IMR-90 (cell line): ENCODE measurements around the gene WWC2. TPM values are rescaled to one million over a fixed set of nuclear protein-coding genes. Genes with fewer than 3 reads are reported as not detected.

Source experiments
- ATAC-seq: fragments of 200-7000 bp; cut with Tn5 transposase; 2 replicates; pipeline ENCODE4 v1.9.1; 2020; ENCODE audit warnings: low read depth, mild to moderate bottlenecking, moderate library complexity
- BruUV-seq: library from RNA; stranded (reverse); fragments of 400-500 nt; replicated peaks from 2 replicates; lab custom pipeline; 2021; lab: Mats Ljungman, UMichigan
- CTCF ChIA-PET: fragments of 300-600 bp; formaldehyde crosslinking; extraction: SDS; loops from one replicate; lab custom pipeline; 2021; ENCODE audit warnings: antibody characterized with exemption; lab: Yijun Ruan, JAX
- POLR2A ChIA-PET: fragments of 300-600 bp; sonication (Branson Sonifier 250); formaldehyde crosslinking; loops from one replicate; lab custom pipeline; 2022; ENCODE audit warnings: antibody characterized with exemption; ENCODE audit not compliant: unreplicated experiment; lab: Charles Lee
- DNase-seq: peaks from one replicate; pipeline ENCODE4 v3.0.0; 2013
- H2AFZ ChIP-seq: replicated peaks from 2 replicates; pipeline ENCODE3; 2013; ENCODE audit warnings: low read length, mild to moderate bottlenecking; ENCODE audit not compliant: poor library complexity
- H2AK5ac ChIP-seq: 2 replicates; pipeline ENCODE4 v1.6.1; 2013; ENCODE audit warnings: low read depth, low read length, inconsistent platforms
- H2AK9ac ChIP-seq: replicated peaks from 2 replicates; pipeline ENCODE3; 2013; ENCODE audit warnings: mild to moderate bottlenecking, low read depth, low read length, moderate library complexity; ENCODE audit not compliant: poor library complexity
- H2BK120ac ChIP-seq: 2 replicates; pipeline ENCODE4 v1.6.1; 2013; ENCODE audit warnings: low read depth, low read length, inconsistent platforms
- H2BK15ac ChIP-seq: 3 replicates; pipeline ENCODE4 v1.6.1; 2013; ENCODE audit warnings: low read depth, low read length, inconsistent platforms
- H2BK20ac ChIP-seq: 2 replicates; pipeline ENCODE4 v1.6.1; 2013; ENCODE audit warnings: low read depth, mild to moderate bottlenecking, inconsistent platforms, low read length, moderate library complexity
- H2BK5ac ChIP-seq: 2 replicates; pipeline ENCODE4 v1.6.1; 2013; ENCODE audit warnings: mild to moderate bottlenecking, low read depth, low read length, inconsistent platforms; ENCODE audit not compliant: poor library complexity, severe bottlenecking
- H3K14ac ChIP-seq: replicated peaks from 2 replicates; pipeline ENCODE4 v1.6.1; 2013; ENCODE audit warnings: low read depth, low read length, inconsistent platforms
- H3K18ac ChIP-seq: 2 replicates; pipeline ENCODE4 v1.6.1; 2013; ENCODE audit warnings: low read depth, low read length, control low read depth
- H3K23ac ChIP-seq: 2 replicates; pipeline ENCODE4 v1.6.1; 2013; ENCODE audit warnings: low read depth, low read length, inconsistent platforms
- H3K27ac ChIP-seq: 2 replicates; pipeline ENCODE4 v1.5.1; 2013; ENCODE audit warnings: mild to moderate bottlenecking, control low read depth, low read length; ENCODE audit not compliant: insufficient read depth
- H3K27me3 ChIP-seq: 2 replicates; pipeline ENCODE4 v1.6.1; 2013; ENCODE audit warnings: low read length; ENCODE audit not compliant: control insufficient read depth, insufficient read depth
- H3K36me3 ChIP-seq: 2 replicates; pipeline ENCODE4 v1.6.1; 2013; ENCODE audit warnings: low read length, mixed read lengths; ENCODE audit not compliant: control insufficient read depth, insufficient read depth
- H3K4ac ChIP-seq: 2 replicates; pipeline ENCODE4 v1.6.1; 2013; ENCODE audit warnings: low read depth, low read length, inconsistent platforms
- H3K4me1 ChIP-seq: 2 replicates; pipeline ENCODE4 v1.6.1; 2013; ENCODE audit warnings: low read length, mixed read lengths; ENCODE audit not compliant: control insufficient read depth, insufficient read depth
- H3K4me2 ChIP-seq: 2 replicates; pipeline ENCODE4 v1.6.1; 2013; ENCODE audit warnings: low read depth, mild to moderate bottlenecking, control low read depth, low read length, moderate library complexity
- H3K4me3 ChIP-seq: 2 replicates; pipeline ENCODE4 v1.5.1; 2013; ENCODE audit warnings: low read depth, mild to moderate bottlenecking, control low read depth, low read length, moderate library complexity; ENCODE audit not compliant: insufficient read depth
- H3K56ac ChIP-seq: 2 replicates; pipeline ENCODE4 v1.6.1; 2013; ENCODE audit warnings: low read length, inconsistent platforms; ENCODE audit not compliant: insufficient read depth; ENCODE audit errors: extremely low read depth
- H3K79me1 ChIP-seq, 2 experiments: 2 replicates each; pipeline ENCODE4 v1.6.1; 2013; ENCODE audit warnings: low read length in 2 of 2, inconsistent platforms in 1 of 2, low read depth in 1 of 2
- H3K9ac ChIP-seq: 2 replicates; pipeline ENCODE4 v1.6.1; 2013; ENCODE audit warnings: low read depth, low read length, control low read depth
- H3K9me1 ChIP-seq: 2 replicates; pipeline ENCODE4 v1.6.1; 2013; ENCODE audit warnings: low read length, inconsistent platforms; ENCODE audit not compliant: insufficient read depth
- H3K9me3 ChIP-seq: 2 replicates; pipeline ENCODE4 v1.6.1; 2013; ENCODE audit warnings: low read length; ENCODE audit not compliant: control insufficient read depth, insufficient read depth
- H4K20me1 ChIP-seq: 2 replicates; pipeline ENCODE4 v1.6.1; 2013; ENCODE audit warnings: low read length, inconsistent platforms; ENCODE audit not compliant: insufficient read depth
- H4K5ac ChIP-seq: 2 replicates; pipeline ENCODE4 v1.6.1; 2013; ENCODE audit warnings: mild to moderate bottlenecking, low read depth, low read length, control low read depth
- H4K8ac ChIP-seq, 2 experiments: 2 replicates each; pipeline ENCODE4 v1.6.1; 2013; ENCODE audit warnings: low read depth in 2 of 2, low read length in 2 of 2, control low read depth in 1 of 2, inconsistent platforms in 1 of 2
- H4K91ac ChIP-seq: 2 replicates; pipeline ENCODE4 v1.6.1; 2013; ENCODE audit warnings: low read depth, low read length, inconsistent platforms; ENCODE audit not compliant: insufficient read depth
- BHLHE40 ChIP-seq: fragments of 150-350 bp; IDR thresholded peaks from 2 replicates; pipeline ENCODE4 v1.6.1; 2016; ENCODE audit warnings: mild to moderate bottlenecking, low read depth, low read length
- CEBPB ChIP-seq: IDR thresholded peaks from 2 replicates; pipeline ENCODE4 v1.6.1; 2012; ENCODE audit warnings: low read depth, low read length, improper control_type of control experiment
- CHD1 ChIP-seq: IDR thresholded peaks from 2 replicates; pipeline ENCODE4 v1.6.1; 2012; ENCODE audit warnings: low read depth, low read length, improper control_type of control experiment
- CTCF ChIP-seq: conservative IDR thresholded peaks from 2 replicates; pipeline ENCODE4 v1.5.1; 2012; ENCODE audit warnings: mild to moderate bottlenecking, low read depth, low read length, improper control_type of control experiment
- ELK1 ChIP-seq: fragments of 150-350 bp; IDR thresholded peaks from 2 replicates; pipeline ENCODE4 v1.6.1; 2016; ENCODE audit warnings: low read depth, mild to moderate bottlenecking, low read length, moderate library complexity, borderline replicate concordance
- FOS ChIP-seq: fragments of 150-350 bp; IDR thresholded peaks from 2 replicates; pipeline ENCODE4 v1.6.1; 2016; ENCODE audit warnings: low read depth, low read length
- MAFK ChIP-seq: IDR thresholded peaks from 2 replicates; pipeline ENCODE4 v1.6.1; 2012; ENCODE audit warnings: low read depth, low read length, improper control_type of control experiment
- MAZ ChIP-seq: IDR thresholded peaks from 2 replicates; pipeline ENCODE4 v1.6.1; 2012; ENCODE audit warnings: low read depth, mild to moderate bottlenecking, low read length, improper control_type of control experiment, moderate library complexity, borderline replicate concordance
- MXI1 ChIP-seq: IDR thresholded peaks from 2 replicates; pipeline ENCODE4 v1.6.1; 2012; ENCODE audit warnings: low read depth, mild to moderate bottlenecking, low read length, moderate library complexity, borderline replicate concordance
- NFE2L2 ChIP-seq: fragments of 150-350 bp; IDR thresholded peaks from 2 replicates; pipeline ENCODE4 v1.6.1; 2016; ENCODE audit warnings: low read depth, mild to moderate bottlenecking, low read length
- POLR2A ChIP-seq: IDR thresholded peaks from 2 replicates; pipeline ENCODE4 v1.6.1; 2012; ENCODE audit warnings: mild to moderate bottlenecking, low read depth, low read length
- RAD21 ChIP-seq: IDR thresholded peaks from 2 replicates; pipeline ENCODE4 v1.6.1; 2012; ENCODE audit warnings: low read length, improper control_type of control experiment
- RCOR1 ChIP-seq: IDR thresholded peaks from 2 replicates; pipeline ENCODE4 v1.6.1; 2012; ENCODE audit warnings: mild to moderate bottlenecking, low read length, improper control_type of control experiment; ENCODE audit not compliant: insufficient replicate concordance
- RFX5 ChIP-seq: IDR thresholded peaks from 2 replicates; pipeline ENCODE4 v1.8.0; 2012; ENCODE audit warnings: low read depth, mild to moderate bottlenecking, low read length, moderate library complexity
- SMC3 ChIP-seq: fragments of 150-350 bp; IDR thresholded peaks from 2 replicates; pipeline ENCODE4 v1.6.1; 2016; ENCODE audit warnings: low read depth, mild to moderate bottlenecking, antibody characterized with exemption, low read length, moderate library complexity
- USF2 ChIP-seq: fragments of 150-350 bp; IDR thresholded peaks from 2 replicates; pipeline ENCODE4 v1.6.1; 2017; ENCODE audit warnings: mild to moderate bottlenecking, antibody characterized with exemption, low read length, low read depth
- WGBS, 2 experiments: methylation state at CpG; one replicate each; pipeline versions ENCODE4 v1.1.5 to v1.1.7; 2013; ENCODE audit warnings: missing lambda C conversion rate in 2 of 2; ENCODE audit not compliant: insufficient read length in 1 of 2; ENCODE audit errors: extremely low coverage in 2 of 2; 5-methylcytosine and 5-hydroxymethylcytosine counted together
- dilution Hi-C: fragments of 300-500 bp; cut with HindIII; formaldehyde crosslinking; loops from one replicate; pipeline ENCODE4 v1.14.3; 2018; ENCODE audit warnings: low sequenced_read_pairs; ENCODE audit not compliant: unreplicated experiment
- in situ Hi-C: fragments of 300-500 bp; cut with MboI; formaldehyde crosslinking; loops from 3 replicates; pipeline ENCODE4 v1.14.3; 2019; ENCODE audit warnings: low sequenced_read_pairs, inconsistent platforms, mixed read lengths
- intact Hi-C: fragments of 100-400 bp; cut with micrococcal nuclease; formaldehyde crosslinking; loops from 2 replicates; pipeline ENCODE4 v1.10.0; 2022
- polyA plus RNA-seq, 3 experiments: library from polyadenylated mRNA; depleted of rRNA; stranded (reverse); fragments of >200 nt; gene quantifications; 2 replicates each; pipeline ENCODE4 v1.2.3, GENCODE V29; 2012; ENCODE audit warnings: low replicate concordance in 1 of 3
- total RNA-seq: library from RNA; depleted of rRNA; stranded (reverse); fragments of >200 nt; gene quantifications from 2 replicates; pipeline ENCODE4 v1.2.3, GENCODE V29; 2012

Gene WWC2
- total and polyA plus RNA-seq, 2 of the 4 experiments (the other 2 are of a cell fraction): 26.6 to 27.4 TPM

- Histone ChIP-seq H4K20me1 (peaks cover 36% of the 10 kb centered on the region), H3K27ac (no peak overlapping the region), H2AFZ (no peak overlapping the region), H3K4me1 (peaks cover 8% of the 10 kb centered on the region), H3K4me2 (no peak overlapping the region), H2BK15ac (no peak overlapping the region), H3K79me1 (peaks cover 28 to 51% of the 10 kb centered on the region in 2 experiments), H3K9me1 (peaks cover 4% of the 10 kb centered on the region), H3K18ac (no peak overlapping the region), H2BK20ac (no peak overlapping the region), H4K91ac (no peak overlapping the region), H3K4ac (no peak overlapping the region), H2BK120ac (no peak overlapping the region), H4K5ac (no peak overlapping the region), H2AK9ac (no peak overlapping the region), H2AK5ac (no peak overlapping the region), H2BK5ac (no peak overlapping the region), H3K9me3 (no peaks in the 10 kb centered on the region), H4K8ac (no peak overlapping the region), H3K4me3 (no peak overlapping the region), H3K36me3 (no peaks in the 10 kb centered on the region), H3K23ac (no peak overlapping the region), H3K56ac (no peak overlapping the region), H3K14ac (no peak overlapping the region), H3K9ac (no peak overlapping the region), H3K27me3 (no peaks in the 10 kb centered on the region)
- intact Hi-C loops: no loop called here
- ATAC-seq (no peak), DNase-seq (no peak)
- TF ChIP-seq USF2 (no peak), RAD21 (no peak), MAZ (no peak), BHLHE40 (no peak), FOS (no peak), CTCF (no peak), CHD1 (no peak), POLR2A (no peak), RCOR1 (no peak), RFX5 (no peak), ELK1 (no peak), MXI1 (no peak), MAFK (no peak), SMC3 (no peak), NFE2L2 (no peak), CEBPB (no peak)
- BruUV-seq: no TSS peak
- in situ Hi-C loops: no loop called here
- dilution Hi-C loops: no loop called here
- POLR2A ChIA-PET: no interaction called here
- WGBS, 2 experiments: no CpG with 5 or more reads among the region's 5 CpGs
- CTCF ChIA-PET: no interaction called here
Measured at GRCh38 chr4:183124865-183125264, 25.8 kb downstream of the WWC2 start.
